ENCODE measurements around the gene PDE3A. TPM values are rescaled to one million over a fixed set of nuclear protein-coding genes. Genes with fewer than 3 reads are reported as not detected.

The PDE3A gene
- total RNA-seq, 1 experiment from 2014 or later = 0.36 TPM

DNA sequence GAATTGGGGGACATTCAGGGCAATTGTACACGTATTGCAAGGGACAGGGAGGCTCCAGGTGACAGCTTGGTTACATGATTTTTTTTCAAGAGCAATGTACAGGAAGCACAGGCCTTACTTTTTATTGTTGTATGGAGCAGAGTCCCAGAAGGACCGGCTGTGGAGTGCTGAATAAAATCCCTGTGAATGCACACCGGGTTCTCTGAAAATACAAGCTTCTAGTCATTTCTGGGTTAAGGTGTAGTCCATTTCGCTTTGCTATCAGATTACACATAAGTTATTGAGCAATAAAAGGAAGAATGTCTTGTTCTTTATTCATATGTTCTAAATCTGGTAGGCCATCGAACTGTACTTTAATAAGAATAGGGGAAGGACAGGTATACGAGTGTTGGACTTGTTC, 52.2 kb downstream of the PDE3A start:
- H3K36me3 ChIP-seq (ENCODE audit: control insufficient read depth, insufficient read depth, low read length) = no peaks in the 10 kb centered on the region
- ChIA-PET CTCF (no interaction called here), POLR2A (no interaction called here)
- no TSS peak for BruUV-seq (replicated peaks)
- Mint-ChIP-seq H3K9me3 (ENCODE audit: unreplicated experiment) (no peaks in the 10 kb centered on the region), H3K4me1 (ENCODE audit: low read depth, unreplicated experiment) (no peaks in the 10 kb centered on the region), H3K36me3 (ENCODE audit: insufficient read depth, unreplicated experiment) (no peaks in the 10 kb centered on the region), H3K4me3 (ENCODE audit: unreplicated experiment) (no peak overlapping the region), H3K27me3 (ENCODE audit: insufficient read depth, unreplicated experiment) (no peaks in the 10 kb centered on the region), H3K27ac (ENCODE audit: unreplicated experiment) (no peak overlapping the region)
- H3K4me3 ChIP-seq (ENCODE audit: low read depth, low read length) = no peak overlapping the region
- TF ChIP-seq, protein P1, sequence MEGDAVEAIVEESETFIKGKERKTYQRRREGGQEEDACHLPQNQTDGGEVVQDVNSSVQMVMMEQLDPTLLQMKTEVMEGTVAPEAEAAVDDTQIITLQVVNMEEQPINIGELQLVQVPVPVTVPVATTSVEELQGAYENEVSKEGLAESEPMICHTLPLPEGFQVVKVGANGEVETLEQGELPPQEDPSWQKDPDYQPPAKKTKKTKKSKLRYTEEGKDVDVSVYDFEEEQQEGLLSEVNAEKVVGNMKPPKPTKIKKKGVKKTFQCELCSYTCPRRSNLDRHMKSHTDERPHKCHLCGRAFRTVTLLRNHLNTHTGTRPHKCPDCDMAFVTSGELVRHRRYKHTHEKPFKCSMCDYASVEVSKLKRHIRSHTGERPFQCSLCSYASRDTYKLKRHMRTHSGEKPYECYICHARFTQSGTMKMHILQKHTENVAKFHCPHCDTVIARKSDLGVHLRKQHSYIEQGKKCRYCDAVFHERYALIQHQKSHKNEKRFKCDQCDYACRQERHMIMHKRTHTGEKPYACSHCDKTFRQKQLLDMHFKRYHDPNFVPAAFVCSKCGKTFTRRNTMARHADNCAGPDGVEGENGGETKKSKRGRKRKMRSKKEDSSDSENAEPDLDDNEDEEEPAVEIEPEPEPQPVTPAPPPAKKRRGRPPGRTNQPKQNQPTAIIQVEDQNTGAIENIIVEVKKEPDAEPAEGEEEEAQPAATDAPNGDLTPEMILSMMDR (IDR thresholded peaks at IDR 0.05; ENCODE audit: insufficient read depth in 1 of 2, low read depth in 1 of 2, low read length in 1 of 2, severe bottlenecking in 1 of 2, unreplicated experiment in 1 of 2) = no peak
- no peaks in the 10 kb centered on the region for H3K9me3 ChIP-seq
- intact Hi-C loops (cut with micrococcal nuclease; ENCODE audit: unreplicated experiment) = no loop called here
- no peak for DNase-seq
- H3K27me3 ChIP-seq (replicated peaks; ENCODE audit: control insufficient read depth, insufficient read depth, low read length) = no peaks in the 10 kb centered on the region
- H3K4me1 ChIP-seq = no peaks in the 10 kb centered on the region

DNA sequence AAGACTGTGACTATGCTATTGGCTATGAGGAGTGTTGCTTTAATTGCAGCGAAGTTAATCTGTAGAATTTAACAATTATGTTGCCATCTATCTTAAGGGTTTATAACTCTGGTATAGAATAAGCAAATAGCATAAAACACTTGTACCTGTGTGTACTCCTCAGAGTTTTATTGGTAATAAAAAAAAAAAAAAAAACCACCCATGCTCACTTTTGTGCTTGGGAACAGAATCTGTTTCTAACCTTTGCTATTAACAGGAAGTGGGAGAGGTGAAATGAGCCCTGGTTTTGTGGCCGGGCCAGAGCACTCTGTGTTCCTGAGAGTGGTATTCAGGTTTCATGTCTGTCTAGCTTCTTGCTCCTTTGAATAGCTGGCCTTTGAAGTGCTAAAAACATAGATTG, 53.1 kb downstream of the PDE3A start:
- CTCF ChIA-PET = interaction anchor here (0.7 kb wide), 1 partner anchor 398 kb away, joined by 4 read pairs; no protein-coding TSS in a partner anchor
- BruUV-seq (replicated peaks) = no TSS peak

DNA sequence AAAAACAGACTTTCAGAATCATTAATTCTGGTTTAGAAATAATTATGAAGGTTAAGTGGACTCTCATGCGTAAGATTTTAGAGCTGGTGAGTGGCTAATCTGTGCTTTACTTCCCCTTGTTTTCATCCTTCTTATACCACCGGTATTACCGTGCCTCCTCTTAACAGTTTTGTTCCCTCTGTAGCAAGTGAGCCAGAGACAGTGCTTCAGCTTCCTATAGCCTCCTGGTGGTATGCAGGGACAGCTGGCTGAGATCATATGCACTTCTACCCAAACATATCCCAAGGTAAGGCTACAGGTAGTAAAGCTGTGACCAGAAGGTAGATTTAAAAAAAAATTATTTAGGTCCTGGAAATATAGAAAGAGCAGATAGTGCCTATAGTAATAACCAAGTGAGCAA, 55.2 kb downstream of the PDE3A start:
- no TSS peak for BruUV-seq (replicated peaks)
- POLR2A ChIA-PET = no interaction called here
- CTCF ChIA-PET = no interaction called here
- H3K4me1 ChIP-seq = no peaks in the 10 kb centered on the region
- no peaks in the 10 kb centered on the region for H3K9me3 Mint-ChIP-seq (ENCODE audit: unreplicated experiment)
- no peaks in the 10 kb centered on the region for H3K9me3 ChIP-seq
- no peak overlapping the region for H3K27ac Mint-ChIP-seq (ENCODE audit: unreplicated experiment)
- intact Hi-C loops (cut with micrococcal nuclease; ENCODE audit: unreplicated experiment) = no loop called here
- no peaks in the 10 kb centered on the region for H3K4me1 Mint-ChIP-seq (ENCODE audit: low read depth, unreplicated experiment)
- DNase-seq = no peak
- H3K4me3 Mint-ChIP-seq (ENCODE audit: unreplicated experiment) = no peak overlapping the region
- H3K27me3 Mint-ChIP-seq (ENCODE audit: insufficient read depth, unreplicated experiment) = no peaks in the 10 kb centered on the region
- no peak overlapping the region for H3K4me3 ChIP-seq (ENCODE audit: low read depth, low read length)
- TF ChIP-seq, protein P1 (IDR thresholded peaks at IDR 0.05; ENCODE audit: insufficient read depth in 1 of 2, low read depth in 1 of 2, low read length in 1 of 2, severe bottlenecking in 1 of 2, unreplicated experiment in 1 of 2) = no peak
- H3K27me3 ChIP-seq (replicated peaks; ENCODE audit: control insufficient read depth, insufficient read depth, low read length) = no peaks in the 10 kb centered on the region
- H3K36me3 Mint-ChIP-seq (ENCODE audit: insufficient read depth, unreplicated experiment) = no peaks in the 10 kb centered on the region
- no peaks in the 10 kb centered on the region for H3K36me3 ChIP-seq (ENCODE audit: control insufficient read depth, insufficient read depth, low read length)

More for the DNA sequence above, 53.1 kb downstream of the PDE3A start:
- no peaks in the 10 kb centered on the region for H3K36me3 ChIP-seq (ENCODE audit: control insufficient read depth, insufficient read depth, low read length)
- no peaks in the 10 kb centered on the region for H3K36me3 Mint-ChIP-seq (ENCODE audit: insufficient read depth, unreplicated experiment)
- TF ChIP-seq, protein P1 (IDR thresholded peaks at IDR 0.05; ENCODE audit: insufficient read depth in 1 of 2, low read depth in 1 of 2, low read length in 1 of 2, severe bottlenecking in 1 of 2, unreplicated experiment in 1 of 2) = no peak
- no peak overlapping the region for H3K4me3 ChIP-seq (ENCODE audit: low read depth, low read length)
- H3K4me1 Mint-ChIP-seq (ENCODE audit: low read depth, unreplicated experiment) = no peaks in the 10 kb centered on the region
- no peaks in the 10 kb centered on the region for H3K9me3 ChIP-seq
- H3K4me3 Mint-ChIP-seq (ENCODE audit: unreplicated experiment) = no peak overlapping the region
- H3K9me3 Mint-ChIP-seq (ENCODE audit: unreplicated experiment) = no peaks in the 10 kb centered on the region
- no peak for DNase-seq
- intact Hi-C loops (cut with micrococcal nuclease; ENCODE audit: unreplicated experiment) = no loop called here
- POLR2A ChIA-PET = no interaction called here
- no peaks in the 10 kb centered on the region for H3K27me3 Mint-ChIP-seq (ENCODE audit: insufficient read depth, unreplicated experiment)
- no peaks in the 10 kb centered on the region for H3K4me1 ChIP-seq
- no peaks in the 10 kb centered on the region for H3K27me3 ChIP-seq (replicated peaks; ENCODE audit: control insufficient read depth, insufficient read depth, low read length)
- H3K27ac Mint-ChIP-seq (ENCODE audit: unreplicated experiment) = no peak overlapping the region
